ENCODE data around the gene ESYT3. TPM values are rescaled to one million over a fixed set of nuclear protein-coding genes. Genes with fewer than 3 reads are reported as not detected.

The ESYT3 gene
- under 1 TPM; 0.21 to 0.52 TPM for total RNA-seq

GRCh38 chr3:138434276-138434874 lies at the start of gene ESYT3:
Gene ESYT3, plus strand, starts transcription at chr3:138434616. Its CDS starts 183 bp downstream, at chr3:138434799.
- no peak within 1 kb of the TSS for H3K27ac Mint-ChIP-seq
- DNase-seq = peak; percentile 78
- H3K36me3 Mint-ChIP-seq = no peaks in the 10 kb centered on the region
- peaks cover 6% of the 10 kb centered on the region for H3K4me1 Mint-ChIP-seq
- H3K4me3 Mint-ChIP-seq = peak within 1 kb of the TSS; percentile 67
- no peaks in the 10 kb centered on the region for H3K9me3 Mint-ChIP-seq
- peaks cover 74% of the 10 kb centered on the region for H3K27me3 Mint-ChIP-seq

GRCh38 chr3:138384976-138385375 lies 49.4 kb upstream of the ESYT3 start:
- H3K27ac Mint-ChIP-seq = no peak overlapping the region
- H3K9me3 Mint-ChIP-seq = no peaks in the 10 kb centered on the region
- no peak for DNase-seq
- H3K36me3 Mint-ChIP-seq = no peaks in the 10 kb centered on the region
- H3K4me1 Mint-ChIP-seq = no peaks in the 10 kb centered on the region
- peaks cover 4% of the 10 kb centered on the region for H3K27me3 Mint-ChIP-seq
- H3K4me3 Mint-ChIP-seq = no peak overlapping the region

GRCh38 chr3:138389144-138389601 lies 45.2 kb upstream of the ESYT3 start:
- Mint-ChIP-seq H3K9me3 (no peaks in the 10 kb centered on the region), H3K4me3 (no peak overlapping the region), H3K4me1 (no peaks in the 10 kb centered on the region), H3K27me3 (peaks cover 4% of the 10 kb centered on the region), H3K36me3 (no peaks in the 10 kb centered on the region), H3K27ac (no peak overlapping the region)
- DNase-seq = no peak

GRCh38 chr3:138389841-138390581 lies 44.4 kb upstream of the ESYT3 start:
- no peak for DNase-seq
- Mint-ChIP-seq H3K27me3 (peaks cover 4% of the 10 kb centered on the region), H3K9me3 (no peaks in the 10 kb centered on the region), H3K36me3 (no peaks in the 10 kb centered on the region), H3K27ac (no peak overlapping the region), H3K4me3 (no peak overlapping the region), H3K4me1 (no peaks in the 10 kb centered on the region)

- H3K4me3 Mint-ChIP-seq = no peak overlapping the region
- no peaks in the 10 kb centered on the region for H3K36me3 Mint-ChIP-seq
- no peaks in the 10 kb centered on the region for H3K4me1 Mint-ChIP-seq
- DNase-seq = no peak
- no peaks in the 10 kb centered on the region for H3K9me3 Mint-ChIP-seq
- no peak overlapping the region for H3K27ac Mint-ChIP-seq
- H3K27me3 Mint-ChIP-seq = peaks cover 4% of the 10 kb centered on the region
Measured at GRCh38 chr3:138390582-138390932, 43.9 kb upstream of the ESYT3 start.

GRCh38 chr3:138394156-138394555 lies 40.3 kb upstream of the ESYT3 start:
- H3K4me3 Mint-ChIP-seq = no peak overlapping the region

GRCh38 chr3:138394686-138395085 lies 39.7 kb upstream of the ESYT3 start:
- no peaks in the 10 kb centered on the region for H3K36me3 Mint-ChIP-seq
- H3K27ac Mint-ChIP-seq = no peak overlapping the region
- no peaks in the 10 kb centered on the region for H3K9me3 Mint-ChIP-seq
- no peaks in the 10 kb centered on the region for H3K4me1 Mint-ChIP-seq
- no peak overlapping the region for H3K4me3 Mint-ChIP-seq
- peaks cover 3% of the 10 kb centered on the region for H3K27me3 Mint-ChIP-seq
- DNase-seq = no peak

More at GRCh38 chr3:138394156-138394555, 40.3 kb upstream of the ESYT3 start:
- Mint-ChIP-seq H3K4me1 (no peaks in the 10 kb centered on the region), H3K9me3 (no peaks in the 10 kb centered on the region), H3K27me3 (peaks cover 4% of the 10 kb centered on the region), H3K27ac (no peak overlapping the region), H3K36me3 (no peaks in the 10 kb centered on the region)
- DNase-seq = no peak

- Mint-ChIP-seq H3K4me3 (no peak overlapping the region), H3K27ac (no peak overlapping the region), H3K27me3 (no peaks in the 10 kb centered on the region), H3K9me3 (no peaks in the 10 kb centered on the region), H3K36me3 (no peaks in the 10 kb centered on the region), H3K4me1 (no peaks in the 10 kb centered on the region)
- no peak for DNase-seq
Measured at GRCh38 chr3:138395865-138396751, 38.3 kb upstream of the ESYT3 start.

- H3K4me3 Mint-ChIP-seq = no peak overlapping the region
- no peaks in the 10 kb centered on the region for H3K36me3 Mint-ChIP-seq
- H3K27ac Mint-ChIP-seq = no peak overlapping the region
- no peaks in the 10 kb centered on the region for H3K4me1 Mint-ChIP-seq
- H3K9me3 Mint-ChIP-seq = no peaks in the 10 kb centered on the region
- DNase-seq = no peak
- H3K27me3 Mint-ChIP-seq = no peaks in the 10 kb centered on the region
Measured at GRCh38 chr3:138396752-138397410, 37.5 kb upstream of the ESYT3 start.

- H3K4me1 Mint-ChIP-seq = no peaks in the 10 kb centered on the region
- H3K36me3 Mint-ChIP-seq = no peaks in the 10 kb centered on the region
- no peaks in the 10 kb centered on the region for H3K9me3 Mint-ChIP-seq
- H3K4me3 Mint-ChIP-seq = no peak overlapping the region
- H3K27me3 Mint-ChIP-seq = no peaks in the 10 kb centered on the region
- no peak for DNase-seq
- H3K27ac Mint-ChIP-seq = no peak overlapping the region
Measured at GRCh38 chr3:138397983-138398382, 36.4 kb upstream of the ESYT3 start.

- H3K4me1 Mint-ChIP-seq = no peaks in the 10 kb centered on the region
- no peaks in the 10 kb centered on the region for H3K27me3 Mint-ChIP-seq
- no peak overlapping the region for H3K4me3 Mint-ChIP-seq
- no peaks in the 10 kb centered on the region for H3K36me3 Mint-ChIP-seq
- no peaks in the 10 kb centered on the region for H3K9me3 Mint-ChIP-seq
- H3K27ac Mint-ChIP-seq = no peak overlapping the region
- no peak for DNase-seq
Measured at GRCh38 chr3:138398791-138399575, 35.4 kb upstream of the ESYT3 start.

GRCh38 chr3:138399766-138400165 lies 34.6 kb upstream of the ESYT3 start:
- H3K27me3 Mint-ChIP-seq = no peaks in the 10 kb centered on the region
- H3K9me3 Mint-ChIP-seq = no peaks in the 10 kb centered on the region
- DNase-seq = no peak
- H3K27ac Mint-ChIP-seq = no peak overlapping the region
- no peaks in the 10 kb centered on the region for H3K4me1 Mint-ChIP-seq
- H3K36me3 Mint-ChIP-seq = no peaks in the 10 kb centered on the region
- H3K4me3 Mint-ChIP-seq = no peak overlapping the region

GRCh38 chr3:138400651-138401070 lies 33.8 kb upstream of the ESYT3 start:
- Mint-ChIP-seq H3K9me3 (no peaks in the 10 kb centered on the region), H3K4me3 (no peak overlapping the region), H3K4me1 (no peaks in the 10 kb centered on the region), H3K27ac (no peak overlapping the region), H3K36me3 (no peaks in the 10 kb centered on the region), H3K27me3 (no peaks in the 10 kb centered on the region)
- no peak for DNase-seq

GRCh38 chr3:138401834-138402233 lies 32.6 kb upstream of the ESYT3 start:
- no peaks in the 10 kb centered on the region for H3K4me1 Mint-ChIP-seq
- H3K9me3 Mint-ChIP-seq = no peaks in the 10 kb centered on the region
- no peak for DNase-seq
- no peaks in the 10 kb centered on the region for H3K27me3 Mint-ChIP-seq
- no peaks in the 10 kb centered on the region for H3K36me3 Mint-ChIP-seq
- no peak overlapping the region for H3K4me3 Mint-ChIP-seq
- H3K27ac Mint-ChIP-seq = no peak overlapping the region

Measured in activated naive CD8-positive, alpha-beta T cell treated with anti-CD3 and anti-CD28 coated beads for 36 hours (primary cell).